Panc1 (cell line): ENCODE results near the gene CTNNBIP1.

Experiments used
- POLR2AphosphoS5 ChIP-seq: IDR thresholded peaks from 2 replicates; pipeline ENCODE4 v1.6.1; 2012; ENCODE audit warnings: mild to moderate bottlenecking, low read depth, low read length, moderate library complexity
- SIN3A ChIP-seq: IDR thresholded peaks from 2 replicates; pipeline ENCODE4 v1.6.1; 2012; ENCODE audit warnings: low read depth, mild to moderate bottlenecking, low read length, moderate library complexity, borderline replicate concordance; ENCODE audit not compliant: insufficient read depth
- TF ChIP-seq, protein P1 (sequence below): fragments of 450-650 bp; IDR thresholded peaks from 2 replicates; pipeline ENCODE4 v1.5.1; 2017; ENCODE audit warnings: mild to moderate bottlenecking
- TF ChIP-seq, protein P2 (sequence below), 2 experiments: IDR thresholded peaks; 2 replicates each; pipeline ENCODE4 v1.6.1; 2011 to 2012; ENCODE audit warnings: low read depth in 2 of 2, control low read depth in 1 of 2, low read length in 1 of 2, mild to moderate bottlenecking in 1 of 2, moderate library complexity in 1 of 2; ENCODE audit not compliant: insufficient read depth in 1 of 2

DNA sequence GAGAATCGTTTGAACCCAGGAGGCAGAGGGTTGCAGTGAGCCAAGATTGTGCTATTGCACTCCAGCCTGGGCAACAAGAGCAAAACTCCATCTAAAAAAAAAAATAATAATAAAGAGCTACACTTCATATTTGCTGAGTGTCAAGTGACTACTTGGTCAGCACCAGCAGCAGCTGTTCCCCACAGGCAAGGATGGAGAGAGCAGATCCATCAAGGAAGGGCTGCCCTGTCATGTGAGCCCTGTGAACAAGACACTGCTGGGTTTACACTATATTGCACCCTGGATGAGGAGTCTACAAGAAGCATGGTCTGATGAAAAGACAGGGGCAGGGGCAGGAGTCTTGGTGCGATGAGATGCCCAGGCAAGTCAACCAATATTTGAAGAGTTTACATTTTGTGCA, 3.6 kb downstream of the CTNNBIP1 start:
- TF ChIP-seq, protein P1, sequence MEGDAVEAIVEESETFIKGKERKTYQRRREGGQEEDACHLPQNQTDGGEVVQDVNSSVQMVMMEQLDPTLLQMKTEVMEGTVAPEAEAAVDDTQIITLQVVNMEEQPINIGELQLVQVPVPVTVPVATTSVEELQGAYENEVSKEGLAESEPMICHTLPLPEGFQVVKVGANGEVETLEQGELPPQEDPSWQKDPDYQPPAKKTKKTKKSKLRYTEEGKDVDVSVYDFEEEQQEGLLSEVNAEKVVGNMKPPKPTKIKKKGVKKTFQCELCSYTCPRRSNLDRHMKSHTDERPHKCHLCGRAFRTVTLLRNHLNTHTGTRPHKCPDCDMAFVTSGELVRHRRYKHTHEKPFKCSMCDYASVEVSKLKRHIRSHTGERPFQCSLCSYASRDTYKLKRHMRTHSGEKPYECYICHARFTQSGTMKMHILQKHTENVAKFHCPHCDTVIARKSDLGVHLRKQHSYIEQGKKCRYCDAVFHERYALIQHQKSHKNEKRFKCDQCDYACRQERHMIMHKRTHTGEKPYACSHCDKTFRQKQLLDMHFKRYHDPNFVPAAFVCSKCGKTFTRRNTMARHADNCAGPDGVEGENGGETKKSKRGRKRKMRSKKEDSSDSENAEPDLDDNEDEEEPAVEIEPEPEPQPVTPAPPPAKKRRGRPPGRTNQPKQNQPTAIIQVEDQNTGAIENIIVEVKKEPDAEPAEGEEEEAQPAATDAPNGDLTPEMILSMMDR = no peak
- no peak for TF ChIP-seq SIN3A
- no peak for TF ChIP-seq POLR2AphosphoS5
- TF ChIP-seq, protein P2, sequence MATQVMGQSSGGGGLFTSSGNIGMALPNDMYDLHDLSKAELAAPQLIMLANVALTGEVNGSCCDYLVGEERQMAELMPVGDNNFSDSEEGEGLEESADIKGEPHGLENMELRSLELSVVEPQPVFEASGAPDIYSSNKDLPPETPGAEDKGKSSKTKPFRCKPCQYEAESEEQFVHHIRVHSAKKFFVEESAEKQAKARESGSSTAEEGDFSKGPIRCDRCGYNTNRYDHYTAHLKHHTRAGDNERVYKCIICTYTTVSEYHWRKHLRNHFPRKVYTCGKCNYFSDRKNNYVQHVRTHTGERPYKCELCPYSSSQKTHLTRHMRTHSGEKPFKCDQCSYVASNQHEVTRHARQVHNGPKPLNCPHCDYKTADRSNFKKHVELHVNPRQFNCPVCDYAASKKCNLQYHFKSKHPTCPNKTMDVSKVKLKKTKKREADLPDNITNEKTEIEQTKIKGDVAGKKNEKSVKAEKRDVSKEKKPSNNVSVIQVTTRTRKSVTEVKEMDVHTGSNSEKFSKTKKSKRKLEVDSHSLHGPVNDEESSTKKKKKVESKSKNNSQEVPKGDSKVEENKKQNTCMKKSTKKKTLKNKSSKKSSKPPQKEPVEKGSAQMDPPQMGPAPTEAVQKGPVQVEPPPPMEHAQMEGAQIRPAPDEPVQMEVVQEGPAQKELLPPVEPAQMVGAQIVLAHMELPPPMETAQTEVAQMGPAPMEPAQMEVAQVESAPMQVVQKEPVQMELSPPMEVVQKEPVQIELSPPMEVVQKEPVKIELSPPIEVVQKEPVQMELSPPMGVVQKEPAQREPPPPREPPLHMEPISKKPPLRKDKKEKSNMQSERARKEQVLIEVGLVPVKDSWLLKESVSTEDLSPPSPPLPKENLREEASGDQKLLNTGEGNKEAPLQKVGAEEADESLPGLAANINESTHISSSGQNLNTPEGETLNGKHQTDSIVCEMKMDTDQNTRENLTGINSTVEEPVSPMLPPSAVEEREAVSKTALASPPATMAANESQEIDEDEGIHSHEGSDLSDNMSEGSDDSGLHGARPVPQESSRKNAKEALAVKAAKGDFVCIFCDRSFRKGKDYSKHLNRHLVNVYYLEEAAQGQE (IDR thresholded peaks at IDR 0.05; ENCODE audit: insufficient read depth in 1 of 2, low read depth in 2 of 2, low read length in 1 of 2) = no peak
